ENCODE measurements around the gene IRAK2. TPM values are rescaled to one million over a fixed set of nuclear protein-coding genes. Genes with fewer than 3 reads are reported as not detected.
"Not testable (repeated sequence)": the region's sequence is repeated elsewhere in the genome, so short reads cannot be mapped to it uniquely, and the experiment has no call there.

IRAK2 gene
- total RNA-seq, 2 donors from 2014 or later = 5.1 to 7.6 TPM

DNA sequence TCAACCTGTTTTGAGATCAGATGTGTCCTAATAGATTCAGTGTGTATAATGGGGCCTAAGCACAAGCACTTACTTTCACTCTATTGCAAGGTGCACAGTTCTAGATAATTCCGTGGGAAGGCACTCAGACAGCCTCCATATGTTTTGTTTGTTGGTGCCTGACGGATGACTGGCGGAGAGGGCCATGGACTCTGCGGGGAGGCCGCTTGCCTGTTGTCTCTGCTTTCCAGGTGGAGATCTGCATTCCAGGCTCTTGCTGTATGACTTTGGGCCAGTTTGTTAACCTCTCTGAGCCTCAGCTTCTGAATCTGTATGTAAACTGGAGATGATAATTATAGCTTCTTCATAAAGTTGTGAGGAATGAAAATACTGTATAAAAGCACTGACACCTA, 1.5 kb downstream of the IRAK2 start:
- Histone ChIP-seq H3K27ac (no peak overlapping the region), H3K4me1 (replicated peaks) (no peaks in the 10 kb centered on the region), H3K9me3 (no peaks in the 10 kb centered on the region), H3K36me3 (no peaks in the 10 kb centered on the region), H3K4me3 (no peak overlapping the region), H3K27me3 (replicated peaks; ENCODE audit: insufficient read depth) (no peaks in the 10 kb centered on the region)
- intact Hi-C loops (cut with DNase I) = no loop called here
- DNase-seq (ENCODE audit: low spot score) = no peak
- no peak for TF ChIP-seq POLR2A (IDR thresholded peaks at IDR 0.05)
- TF ChIP-seq, protein P1, sequence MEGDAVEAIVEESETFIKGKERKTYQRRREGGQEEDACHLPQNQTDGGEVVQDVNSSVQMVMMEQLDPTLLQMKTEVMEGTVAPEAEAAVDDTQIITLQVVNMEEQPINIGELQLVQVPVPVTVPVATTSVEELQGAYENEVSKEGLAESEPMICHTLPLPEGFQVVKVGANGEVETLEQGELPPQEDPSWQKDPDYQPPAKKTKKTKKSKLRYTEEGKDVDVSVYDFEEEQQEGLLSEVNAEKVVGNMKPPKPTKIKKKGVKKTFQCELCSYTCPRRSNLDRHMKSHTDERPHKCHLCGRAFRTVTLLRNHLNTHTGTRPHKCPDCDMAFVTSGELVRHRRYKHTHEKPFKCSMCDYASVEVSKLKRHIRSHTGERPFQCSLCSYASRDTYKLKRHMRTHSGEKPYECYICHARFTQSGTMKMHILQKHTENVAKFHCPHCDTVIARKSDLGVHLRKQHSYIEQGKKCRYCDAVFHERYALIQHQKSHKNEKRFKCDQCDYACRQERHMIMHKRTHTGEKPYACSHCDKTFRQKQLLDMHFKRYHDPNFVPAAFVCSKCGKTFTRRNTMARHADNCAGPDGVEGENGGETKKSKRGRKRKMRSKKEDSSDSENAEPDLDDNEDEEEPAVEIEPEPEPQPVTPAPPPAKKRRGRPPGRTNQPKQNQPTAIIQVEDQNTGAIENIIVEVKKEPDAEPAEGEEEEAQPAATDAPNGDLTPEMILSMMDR (IDR thresholded peaks at IDR 0.05) = no peak
- 94% methylated on average over 5 of the region's 5 CpGs for WGBS

DNA sequence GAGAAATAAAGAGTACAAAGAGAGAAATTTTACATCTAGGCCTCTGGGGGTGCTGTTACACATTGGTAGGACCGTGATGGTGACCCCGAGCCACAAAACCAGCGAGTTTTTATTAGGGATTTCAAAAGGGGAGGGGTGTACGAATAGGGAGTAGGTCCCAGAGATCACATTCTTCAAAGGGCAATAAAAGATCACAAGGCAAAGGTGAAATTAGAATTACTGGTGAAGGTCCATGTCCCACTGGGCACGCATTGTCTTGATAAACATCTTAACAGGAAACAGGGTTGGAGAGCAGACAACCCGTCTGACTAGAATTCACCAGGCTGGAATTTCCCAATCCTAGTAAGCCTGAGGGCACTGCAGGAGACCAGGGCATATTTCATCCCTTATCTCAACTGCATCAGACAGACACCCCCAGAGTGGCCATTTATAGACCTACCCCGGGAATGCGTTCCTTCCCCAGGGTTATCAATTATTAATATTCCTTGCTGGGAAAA, 4.3 kb downstream of the IRAK2 start:
- intact Hi-C loops (cut with DNase I) = no loop called here
- Histone ChIP-seq H3K27ac (no peak overlapping the region), H3K27me3 (replicated peaks; ENCODE audit: insufficient read depth) (no peaks in the 10 kb centered on the region), H3K4me3 (no peak overlapping the region), H3K9me3 (no peaks in the 10 kb centered on the region), H3K4me1 (replicated peaks) (no peaks in the 10 kb centered on the region), H3K36me3 (no peaks in the 10 kb centered on the region)
- DNase-seq (ENCODE audit: low spot score) = no peak
- 40% methylated on average over 8 of the region's 8 CpGs for WGBS
- TF ChIP-seq, protein P1 (IDR thresholded peaks at IDR 0.05) = no peak
- TF ChIP-seq POLR2A (IDR thresholded peaks at IDR 0.05) = no peak
- no peak for TF ChIP-seq POLR2AphosphoS5 (IDR thresholded peaks at IDR 0.05)

DNA sequence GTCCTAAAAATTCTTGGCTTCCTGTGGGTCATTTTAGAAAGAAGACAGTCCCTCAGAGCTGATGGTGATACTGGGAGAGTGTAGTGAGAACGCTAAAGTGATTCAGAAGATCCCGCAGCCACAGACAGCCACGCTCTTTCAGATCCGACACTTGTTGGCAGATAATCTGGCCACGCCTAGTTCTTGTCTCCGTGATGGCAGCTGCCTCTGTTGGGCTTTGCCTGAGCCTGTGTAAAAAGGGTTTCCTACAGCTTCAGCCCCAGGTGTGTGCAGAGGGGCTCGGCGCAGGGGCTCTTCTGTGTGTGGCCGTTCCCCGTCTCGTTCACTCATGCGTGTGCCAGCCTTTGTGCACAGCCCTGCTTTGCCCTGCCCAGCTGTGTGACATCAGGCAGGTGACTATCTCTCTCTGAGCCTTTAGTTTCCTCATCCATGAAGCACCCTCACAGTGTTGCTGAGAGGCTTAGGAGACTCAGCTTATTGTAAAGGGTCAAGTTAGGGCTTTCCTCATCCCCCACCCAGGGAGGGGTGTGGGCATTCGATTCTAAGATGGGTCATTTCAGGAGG, 6.3 kb downstream of the IRAK2 start:
- no peak overlapping the region for H3K27ac ChIP-seq
- H3K4me1 ChIP-seq (replicated peaks) = no peaks in the 10 kb centered on the region
- WGBS = 66% methylated on average over 13 of the region's 13 CpGs
- no peak for TF ChIP-seq POLR2AphosphoS5 (IDR thresholded peaks at IDR 0.05)
- intact Hi-C loops (cut with DNase I) = no loop called here
- no peaks in the 10 kb centered on the region for H3K36me3 ChIP-seq
- no peaks in the 10 kb centered on the region for H3K9me3 ChIP-seq
- no peak overlapping the region for H3K4me3 ChIP-seq
- DNase-seq (ENCODE audit: low spot score) = no peak
- H3K27me3 ChIP-seq (replicated peaks; ENCODE audit: insufficient read depth) = no peaks in the 10 kb centered on the region

DNA sequence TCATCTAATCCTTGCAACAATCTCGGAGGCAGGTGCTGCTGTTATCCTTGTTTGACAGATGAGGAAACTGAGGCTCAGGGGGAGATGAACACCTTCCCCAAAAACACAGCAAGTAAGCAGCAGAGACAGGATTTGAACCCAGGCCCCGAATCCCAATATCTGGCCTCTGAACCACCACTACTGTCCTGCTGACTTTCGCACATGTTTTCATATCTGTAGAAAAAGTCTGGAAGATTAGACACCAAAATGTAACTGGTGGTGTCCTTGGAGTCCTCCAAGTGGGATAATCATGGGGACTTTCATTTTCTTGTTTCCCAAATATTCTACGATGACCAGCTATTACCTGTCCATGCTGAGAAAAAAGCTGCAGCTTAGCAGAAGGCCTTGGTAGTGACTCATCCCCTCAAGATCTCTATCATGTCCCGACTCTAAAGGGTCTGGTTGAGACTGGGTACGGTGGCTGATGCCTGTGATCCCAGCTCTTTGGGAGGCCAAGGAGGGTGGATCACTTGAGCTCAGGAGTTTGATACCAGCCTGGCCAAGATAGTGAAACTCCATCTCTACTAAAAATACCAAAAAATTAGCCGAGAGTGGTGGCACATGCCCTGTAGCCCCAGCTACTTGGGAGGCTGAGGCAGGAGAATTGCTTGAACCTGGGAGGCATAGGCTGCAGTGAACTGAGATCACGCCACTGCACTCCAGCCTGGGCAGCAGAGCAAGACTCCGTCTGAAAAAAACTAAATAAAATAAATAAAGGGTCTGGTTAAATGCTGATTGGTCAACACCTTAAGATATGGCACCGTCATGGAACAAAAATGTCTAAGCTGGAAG, 8.6 kb downstream of the IRAK2 start:
- DNase-seq (ENCODE audit: low spot score) = no peak
- Histone ChIP-seq H3K9me3 (no peaks in the 10 kb centered on the region), H3K27me3 (replicated peaks; ENCODE audit: insufficient read depth) (no peaks in the 10 kb centered on the region), H3K4me1 (replicated peaks) (no peaks in the 10 kb centered on the region), H3K27ac (no peak overlapping the region), H3K36me3 (no peaks in the 10 kb centered on the region), H3K4me3 (no peak overlapping the region)
- 86% methylated on average over 10 of the region's 10 CpGs for WGBS
- intact Hi-C loops (cut with DNase I) = no loop called here
- TF ChIP-seq POLR2AphosphoS5 (IDR thresholded peaks at IDR 0.05) (no peak), POLR2A (IDR thresholded peaks at IDR 0.05) (no peak)
- TF ChIP-seq, protein P1 (IDR thresholded peaks at IDR 0.05) = no peak

DNA sequence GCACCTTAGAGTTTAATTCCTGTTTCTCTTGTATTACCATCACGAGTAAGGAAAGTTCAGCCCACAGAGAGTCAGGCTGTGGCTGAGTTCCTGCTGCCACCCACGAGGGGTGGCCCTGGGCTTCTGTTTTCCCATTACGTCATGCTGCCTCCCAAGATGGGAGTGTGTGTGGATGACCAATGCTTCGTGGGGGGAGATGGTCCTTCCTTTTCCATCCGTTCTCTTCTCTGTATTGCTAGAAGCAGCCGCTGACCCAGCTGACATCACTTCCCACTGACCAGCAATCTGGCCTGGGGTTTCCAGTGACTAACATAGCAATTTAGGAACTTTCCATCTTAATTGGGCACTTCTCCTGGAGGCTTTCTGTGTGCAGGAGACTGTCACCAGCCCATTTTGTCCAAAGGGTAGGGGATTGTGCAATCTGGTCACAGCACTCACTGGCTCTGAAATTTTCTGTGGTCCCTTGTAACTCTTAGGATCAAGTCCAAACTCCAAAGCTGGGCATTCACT, 9.3 kb downstream of the IRAK2 start:
- Histone ChIP-seq H3K36me3 (no peaks in the 10 kb centered on the region), H3K4me3 (no peak overlapping the region), H3K27me3 (replicated peaks; ENCODE audit: insufficient read depth) (no peaks in the 10 kb centered on the region), H3K27ac (no peak overlapping the region), H3K4me1 (replicated peaks) (no peaks in the 10 kb centered on the region), H3K9me3 (no peaks in the 10 kb centered on the region)
- TF ChIP-seq, protein P1 (IDR thresholded peaks at IDR 0.05) = no peak
- TF ChIP-seq POLR2AphosphoS5 (IDR thresholded peaks at IDR 0.05) (no peak), POLR2A (IDR thresholded peaks at IDR 0.05) (no peak)
- DNase-seq (ENCODE audit: low spot score) = no peak
- intact Hi-C loops (cut with DNase I) = no loop called here
- WGBS = 52% methylated on average over 6 of the region's 6 CpGs

DNA sequence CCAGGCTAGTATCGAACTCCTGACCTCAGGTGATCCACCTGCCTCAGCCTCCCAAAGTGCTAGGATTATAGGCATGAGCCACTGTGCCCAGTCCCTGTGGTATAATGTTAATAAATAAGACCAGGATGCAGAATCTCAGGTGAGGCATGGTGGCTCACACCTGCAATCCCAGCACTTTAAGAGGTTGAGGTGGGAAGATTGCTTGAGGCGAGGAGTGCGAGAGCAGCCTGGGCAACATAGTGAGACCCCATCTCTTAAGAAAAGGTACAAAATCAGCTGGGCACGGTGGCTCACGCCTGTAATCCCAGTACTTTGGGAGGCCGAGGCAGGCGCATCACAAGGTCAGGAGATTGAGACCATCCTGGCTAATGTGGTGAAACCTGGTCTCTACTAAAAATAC, 10.6 kb downstream of the IRAK2 start:
- H3K9me3 ChIP-seq; H3K27me3 ChIP-seq (replicated peaks; ENCODE audit: insufficient read depth); H3K27ac ChIP-seq; intact Hi-C loops (cut with DNase I); H3K4me1 ChIP-seq (replicated peaks); H3K36me3 ChIP-seq; DNase-seq (ENCODE audit: low spot score); H3K4me3 ChIP-seq: not testable (repeated sequence)
- 95% methylated on average over 7 of the region's 7 CpGs for WGBS

DNA sequence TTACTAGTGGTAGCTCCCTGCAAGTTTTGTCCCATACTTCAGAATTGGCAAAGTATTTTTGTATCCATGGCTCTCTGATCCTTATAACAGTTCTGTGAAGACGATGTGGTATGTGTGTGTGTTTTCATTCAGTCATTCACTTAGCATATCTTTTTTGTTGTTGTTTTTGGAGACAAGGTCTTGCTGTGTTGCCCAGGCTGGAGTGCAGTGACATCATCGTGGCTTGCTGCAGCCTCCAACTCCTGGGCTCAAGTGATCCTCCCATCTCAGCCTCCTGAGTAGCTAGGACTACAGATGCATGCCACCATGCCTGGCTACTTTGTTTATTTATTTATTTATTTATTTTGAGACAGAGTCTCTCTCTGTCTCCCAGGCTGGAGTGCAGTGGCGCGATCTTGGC, 11.4 kb downstream of the IRAK2 start:
- intact Hi-C loops (cut with DNase I); H3K4me3 ChIP-seq; H3K4me1 ChIP-seq (replicated peaks); H3K36me3 ChIP-seq; DNase-seq (ENCODE audit: low spot score); H3K27me3 ChIP-seq (replicated peaks; ENCODE audit: insufficient read depth); H3K9me3 ChIP-seq; H3K27ac ChIP-seq: not testable (repeated sequence)
- 94% methylated on average over 4 of the region's 4 CpGs for WGBS
